Keratinocyte (primary cell): Measurements from ENCODE around the gene CCDC170.

Experiments used
- EZH2 ChIP-seq: IDR thresholded peaks from one replicate; pipeline ENCODE4 v1.6.1; 2012; ENCODE audit warnings: inconsistent platforms, mild to moderate bottlenecking, low read length, moderate library complexity
- TF ChIP-seq, protein P1 (sequence below), 3 experiments: IDR thresholded peaks in 1 of 3; conservative IDR thresholded peaks in 1 of 3; optimal IDR thresholded peaks in 1 of 3; 2 replicates in 2 of 3; 3 replicates in 1 of 3; pipeline versions ENCODE3 to v1.5.1; 2011; ENCODE audit warnings: low read length in 3 of 3, mild to moderate bottlenecking in 3 of 3, moderate library complexity in 2 of 3, control low read depth in 1 of 3, inconsistent platforms in 1 of 3; ENCODE audit not compliant: insufficient read depth in 2 of 3; ENCODE audit errors: extremely low read depth in 1 of 3

DNA sequence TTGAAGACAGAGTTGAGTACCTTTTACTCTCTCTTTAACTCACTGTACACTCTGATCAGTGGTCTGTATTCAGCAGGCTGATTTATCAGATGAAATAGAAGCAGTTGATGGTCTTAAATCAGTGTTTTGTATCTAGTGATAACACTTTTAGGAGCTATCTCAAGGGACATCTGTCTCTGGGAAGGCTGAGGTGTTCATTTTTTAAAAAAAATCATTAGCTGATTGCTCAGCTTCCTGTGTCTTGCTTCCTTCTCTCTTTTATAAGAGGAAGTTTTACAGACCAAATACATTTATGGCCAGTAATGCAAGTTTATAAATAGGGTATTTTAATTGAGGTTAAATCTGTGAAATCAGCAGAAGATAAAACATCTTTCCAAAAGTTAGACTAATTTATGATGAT, 12.0 kb upstream of the CCDC170 start:
- TF ChIP-seq, protein P1, sequence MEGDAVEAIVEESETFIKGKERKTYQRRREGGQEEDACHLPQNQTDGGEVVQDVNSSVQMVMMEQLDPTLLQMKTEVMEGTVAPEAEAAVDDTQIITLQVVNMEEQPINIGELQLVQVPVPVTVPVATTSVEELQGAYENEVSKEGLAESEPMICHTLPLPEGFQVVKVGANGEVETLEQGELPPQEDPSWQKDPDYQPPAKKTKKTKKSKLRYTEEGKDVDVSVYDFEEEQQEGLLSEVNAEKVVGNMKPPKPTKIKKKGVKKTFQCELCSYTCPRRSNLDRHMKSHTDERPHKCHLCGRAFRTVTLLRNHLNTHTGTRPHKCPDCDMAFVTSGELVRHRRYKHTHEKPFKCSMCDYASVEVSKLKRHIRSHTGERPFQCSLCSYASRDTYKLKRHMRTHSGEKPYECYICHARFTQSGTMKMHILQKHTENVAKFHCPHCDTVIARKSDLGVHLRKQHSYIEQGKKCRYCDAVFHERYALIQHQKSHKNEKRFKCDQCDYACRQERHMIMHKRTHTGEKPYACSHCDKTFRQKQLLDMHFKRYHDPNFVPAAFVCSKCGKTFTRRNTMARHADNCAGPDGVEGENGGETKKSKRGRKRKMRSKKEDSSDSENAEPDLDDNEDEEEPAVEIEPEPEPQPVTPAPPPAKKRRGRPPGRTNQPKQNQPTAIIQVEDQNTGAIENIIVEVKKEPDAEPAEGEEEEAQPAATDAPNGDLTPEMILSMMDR (optimal IDR thresholded peaks at IDR 0.05 in 1 of 3, IDR thresholded peaks at IDR 0.05 in 1 of 3, conservative IDR thresholded peaks at IDR 0.05 in 1 of 3; ENCODE audit: extremely low read depth in 1 of 3, insufficient read depth in 2 of 3, low read length in 3 of 3) = no peak
- TF ChIP-seq EZH2 = no peak
